Left ventricle myocardium superior (tissue), 1 donor: ENCODE results near the gene PTPRCAP. TPM values are rescaled to one million over a fixed set of nuclear protein-coding genes. Genes with fewer than 3 reads are reported as not detected.
A peak's percentile ranks its signal among the peaks of the same experiment; 100 is the strongest.
"Not testable (repeated sequence)": the region's sequence is repeated elsewhere in the genome, so short reads cannot be mapped to it uniquely, and the experiment has no call there.

Source experiments
- ATAC-seq: fragments of 200-7000 bp; cut with Tn5 transposase; one replicate; pipeline ENCODE4 v1.9.1; 2020; ENCODE audit warnings: mild to moderate bottlenecking, moderate library complexity
- DNase-seq: peaks from one replicate; pipeline ENCODE4 v3.0.0-alpha.2; 2020
- intact Hi-C: fragments of 100-400 bp; cut with micrococcal nuclease; formaldehyde crosslinking; loops from one replicate; pipeline ENCODE4 v1.11.0; 2022
- long read RNA-seq: library from polyadenylated mRNA; unstranded; transcript quantifications from one replicate; pipeline ENCODE4 v2.0.0, GENCODE V29; 2021
- total RNA-seq: library from RNA; stranded (reverse); fragmentation: NEBNext Ultra II Directional; extraction: Animal tissue kit (Norgen Biotek cat#: 25700); gene quantifications from one replicate; pipeline ENCODE4 v1.2.1, GENCODE V29; 2021
- donor health status: DM: no; HTN: yes; CAD: no; lungs with severe emphysema.

PTPRCAP gene, protein sequence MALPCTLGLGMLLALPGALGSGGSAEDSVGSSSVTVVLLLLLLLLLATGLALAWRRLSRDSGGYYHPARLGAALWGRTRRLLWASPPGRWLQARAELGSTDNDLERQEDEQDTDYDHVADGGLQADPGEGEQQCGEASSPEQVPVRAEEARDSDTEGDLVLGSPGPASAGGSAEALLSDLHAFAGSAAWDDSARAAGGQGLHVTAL
- 2.0 TPM for total RNA-seq
- long read RNA-seq, partial matches to known transcripts: 0 of 1 reads
- long read RNA-seq, other reads (novel, unspliced or antisense): 0 of 1 reads

DNA sequence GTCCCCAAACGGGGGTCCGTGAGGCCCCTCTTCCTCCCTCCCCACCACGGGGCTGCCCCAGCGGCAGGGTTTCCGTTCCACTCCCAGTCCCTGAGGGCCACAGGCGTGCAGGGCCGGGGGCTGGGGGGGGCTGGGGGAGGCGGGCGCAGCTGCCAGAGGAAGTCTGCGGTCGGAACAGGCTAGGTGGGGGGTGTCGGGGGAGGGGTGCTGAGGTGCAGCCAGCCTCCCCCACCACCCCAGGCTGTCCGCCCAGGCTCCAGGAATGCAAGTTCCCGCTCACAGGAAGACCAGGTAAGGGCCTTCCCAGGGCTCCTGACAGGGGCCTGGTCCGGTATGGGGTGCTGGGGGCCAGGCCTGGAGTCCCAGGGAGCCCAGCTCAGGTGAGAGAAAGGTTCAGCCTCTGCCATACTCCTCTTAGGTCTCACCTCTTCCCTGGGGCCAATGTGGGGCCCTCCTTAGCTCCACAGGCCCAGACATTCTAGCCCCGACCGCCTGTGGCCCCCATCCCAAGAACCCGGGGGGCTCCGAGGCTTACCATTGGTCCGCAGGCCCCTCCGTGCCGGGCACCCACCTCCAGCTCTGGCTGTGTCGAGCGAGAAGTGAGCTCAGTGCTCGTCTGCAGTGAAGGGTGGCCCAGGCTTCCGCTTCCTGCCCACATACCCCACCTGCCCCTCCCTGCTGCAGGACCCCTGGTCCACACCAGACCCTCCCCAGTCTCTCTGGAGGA is at the start of gene PTPRCAP:
Gene PTPRCAP, minus strand, starts transcription at position 601 of the 727 bp plus-strand sequence. Its CDS starts 63 bp downstream, at position 538.
- DNase-seq (no peak), ATAC-seq (peak; percentile 4)
- intact Hi-C loops: no loop called here

DNA sequence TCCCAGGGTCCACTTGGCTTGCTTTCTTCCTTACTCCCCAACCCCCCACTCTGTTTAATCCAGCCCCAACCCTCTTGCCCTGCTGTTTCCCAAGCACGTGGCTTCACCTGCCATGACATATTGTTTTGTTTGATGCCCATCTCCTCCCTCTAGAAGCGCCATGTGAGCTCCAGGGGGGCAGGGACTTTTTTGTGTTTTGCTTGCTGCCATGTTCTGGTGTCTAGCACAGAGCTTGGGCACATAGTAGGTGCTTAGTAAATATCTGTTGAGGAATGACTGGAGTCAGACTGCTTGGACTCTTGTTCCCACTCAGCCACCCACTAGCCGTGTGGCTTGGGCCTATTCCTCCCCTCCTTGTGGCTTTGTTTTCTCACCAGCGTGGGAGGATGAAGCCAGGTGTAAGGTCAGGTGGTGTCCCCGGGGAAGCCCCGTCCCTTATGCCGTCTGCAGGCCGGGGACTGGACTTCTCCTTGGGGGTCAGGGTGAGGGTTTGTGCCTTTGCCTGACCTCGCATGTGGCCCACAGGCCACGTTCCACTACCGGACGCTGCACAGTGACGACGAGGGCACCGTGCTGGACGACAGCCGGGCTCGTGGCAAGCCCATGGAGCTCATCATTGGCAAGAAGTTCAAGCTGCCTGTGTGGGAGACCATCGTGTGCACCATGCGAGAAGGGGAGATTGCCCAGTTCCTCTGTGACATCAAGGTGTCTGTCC is 49.2 kb upstream of the PTPRCAP start:
- intact Hi-C loops: no loop called here
- peak; percentile 17 for DNase-seq
- ATAC-seq: no peak

DNA sequence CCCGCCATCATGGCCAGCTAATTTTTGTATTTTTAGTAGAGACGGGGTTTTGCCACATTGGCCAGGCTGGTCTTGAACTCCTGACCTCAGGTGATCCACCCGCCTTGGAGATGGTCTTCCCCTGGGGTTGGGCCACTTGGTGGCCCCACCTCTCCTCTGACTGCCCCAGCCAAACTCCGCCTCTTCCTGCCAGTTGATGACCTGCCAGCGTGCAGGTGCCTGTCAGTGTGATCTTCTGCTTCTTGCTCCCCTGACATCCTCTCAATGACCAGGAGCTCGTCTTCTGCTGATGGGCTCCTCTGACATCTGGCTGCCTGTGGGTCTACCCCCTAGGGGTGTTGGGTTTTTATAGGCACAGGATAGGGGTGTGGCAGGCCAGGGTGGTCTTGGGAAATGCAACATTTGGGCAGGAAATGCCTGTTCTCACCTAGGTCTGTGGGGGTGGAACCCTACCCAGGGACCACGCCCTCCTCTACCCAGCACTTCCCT is 48.4 kb upstream of the PTPRCAP start:
- peak; percentile 25 for DNase-seq
- ATAC-seq, intact Hi-C loops: not testable (repeated sequence)

DNA sequence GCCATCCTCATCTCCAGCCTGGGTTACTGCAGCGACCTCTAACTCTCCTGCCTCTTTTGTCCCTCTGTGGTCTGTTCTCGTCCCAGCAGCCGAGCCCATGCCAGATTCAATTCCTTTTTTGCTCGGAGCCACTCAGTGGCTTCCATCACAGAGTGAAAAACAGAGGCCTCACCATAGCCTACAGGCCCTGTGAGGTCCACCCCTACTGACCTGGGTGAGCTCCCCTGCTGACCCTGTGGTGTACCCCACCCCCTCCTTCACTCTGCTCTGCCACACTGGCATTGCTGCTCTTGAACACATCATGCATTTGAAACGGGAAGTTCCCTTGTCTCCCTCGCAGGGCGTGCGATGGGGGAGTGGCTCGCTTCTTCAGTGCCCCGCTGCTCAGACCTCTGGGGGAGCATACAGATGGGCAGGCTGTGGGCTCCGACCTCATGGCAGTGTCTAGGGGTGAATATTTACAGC is 47.4 kb upstream of the PTPRCAP start:
- DNase-seq (no peak), ATAC-seq (no peak)
- intact Hi-C loops: no loop called here

DNA sequence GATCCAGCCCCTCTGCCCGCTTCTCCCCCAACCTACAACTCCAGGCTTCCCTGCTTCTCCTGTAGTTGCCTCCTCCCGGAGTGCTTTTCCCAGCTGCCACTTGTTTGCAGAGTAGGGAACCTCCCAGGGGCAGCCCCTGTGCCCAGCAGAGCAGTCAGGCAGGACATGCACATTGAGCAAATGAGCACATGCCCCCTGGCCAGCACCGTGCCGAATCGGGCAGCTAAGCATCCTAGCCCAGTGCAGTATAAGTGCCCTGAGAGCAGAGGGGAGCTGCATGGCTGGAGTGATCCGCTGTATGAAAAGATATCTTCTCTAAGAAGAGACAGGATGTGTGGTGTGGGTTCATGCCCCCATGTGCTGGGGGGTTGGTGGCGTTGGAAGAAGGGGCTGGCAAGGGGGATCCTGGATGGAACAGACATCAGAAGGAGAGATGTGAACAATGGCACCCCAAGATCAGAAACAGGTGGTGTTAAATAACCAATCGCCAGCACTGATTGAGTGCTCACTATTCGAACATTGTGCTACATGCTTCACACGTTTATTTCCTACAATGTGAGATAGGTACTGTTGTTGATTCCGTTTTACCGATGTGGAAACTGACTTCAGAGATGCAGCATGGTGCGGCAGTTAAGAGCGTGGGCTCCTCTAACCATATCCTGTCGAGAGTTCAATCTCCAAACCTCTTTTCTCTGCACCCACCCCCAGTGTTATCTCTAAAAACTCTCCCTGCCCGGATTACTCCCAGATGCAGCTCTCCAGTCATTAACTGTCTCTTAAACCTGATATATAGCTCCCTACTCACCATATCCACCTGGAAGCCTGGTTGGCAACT is 46.6 kb upstream of the PTPRCAP start:
- DNase-seq: no peak
- ATAC-seq: no peak
- intact Hi-C loops: no loop called here

DNA sequence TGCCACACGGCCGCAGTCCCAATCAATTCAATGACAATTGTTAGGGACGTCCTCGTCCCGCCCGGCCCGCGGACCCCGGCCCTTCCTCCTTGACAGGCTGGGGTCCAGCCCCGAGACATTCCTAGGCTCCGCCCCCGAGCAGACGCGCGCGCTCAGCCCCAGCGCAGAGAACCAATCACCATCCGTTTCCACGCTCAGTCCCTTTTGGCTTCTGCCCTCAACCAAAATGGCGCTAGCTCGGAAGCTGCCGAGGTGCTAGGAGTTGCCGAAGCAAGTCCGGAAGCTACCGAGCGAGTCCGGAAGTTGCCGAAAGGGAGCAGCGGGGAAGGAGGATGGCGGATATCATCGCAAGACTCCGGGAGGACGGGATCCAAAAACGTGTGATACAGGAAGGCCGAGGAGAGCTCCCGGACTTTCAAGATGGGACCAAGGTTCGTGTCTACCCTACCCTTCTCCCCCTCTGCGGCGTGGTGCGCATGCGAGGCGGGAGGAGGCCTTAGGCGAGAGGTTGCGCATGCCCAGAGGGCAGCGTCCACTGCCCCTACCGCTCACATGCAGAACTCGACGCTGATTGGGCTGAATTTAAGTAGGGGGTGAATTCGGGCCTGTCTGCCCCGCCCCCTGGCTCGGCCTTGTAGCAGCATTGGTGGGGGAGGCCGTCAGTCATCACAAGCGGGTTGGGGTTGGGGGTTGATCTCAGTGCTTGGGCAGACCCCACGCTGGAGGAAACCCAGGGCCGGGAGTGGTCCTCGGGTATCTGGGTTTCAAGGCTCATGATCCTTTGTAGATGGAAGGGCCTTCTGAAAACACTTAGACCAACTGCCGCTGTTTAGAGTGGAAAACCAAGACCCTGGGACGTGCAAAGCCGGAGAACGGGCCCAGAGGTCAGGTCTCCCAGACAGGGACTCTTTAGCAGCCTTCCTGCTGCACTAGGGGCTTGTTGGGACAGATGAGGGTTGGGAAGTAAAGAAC is 45.6 kb upstream of the PTPRCAP start, which contains the start of gene AIP:
Gene AIP, plus strand, starts transcription at position 200 of the 972 bp plus-strand sequence. Its CDS starts 133 bp downstream, at position 333.
- intact Hi-C loops: no loop called here
- ATAC-seq (peak; percentile 99), DNase-seq (peak; percentile 97)

DNA sequence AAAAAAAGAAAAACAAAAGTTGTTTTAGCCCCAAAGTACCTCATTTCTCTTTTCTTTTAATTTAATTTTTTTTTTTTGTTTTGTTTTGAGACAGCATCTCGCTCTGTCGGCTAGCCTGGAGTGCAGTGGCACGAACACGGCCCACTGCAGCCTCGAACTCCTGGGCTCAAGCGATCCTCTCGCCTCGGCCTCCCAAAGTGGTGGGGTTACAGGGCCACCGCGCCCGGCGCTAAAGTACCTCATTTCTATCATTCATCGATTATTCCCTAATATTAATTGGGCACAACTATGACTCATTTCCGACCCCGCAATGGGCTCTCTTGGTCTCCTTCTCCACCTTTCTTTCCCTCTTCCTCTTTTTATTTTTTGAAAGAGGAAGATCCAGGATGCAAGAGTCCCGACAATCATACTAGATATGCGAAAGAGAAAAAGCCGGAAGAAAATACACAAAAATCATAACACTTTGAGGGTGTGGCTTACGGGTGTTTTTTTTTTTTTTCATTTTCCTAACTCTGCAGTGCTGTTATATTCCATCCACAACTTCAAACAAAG is 44.9 kb upstream of the PTPRCAP start:
- no peak for DNase-seq
- intact Hi-C loops: no loop called here
- peak; percentile 8 for ATAC-seq

DNA sequence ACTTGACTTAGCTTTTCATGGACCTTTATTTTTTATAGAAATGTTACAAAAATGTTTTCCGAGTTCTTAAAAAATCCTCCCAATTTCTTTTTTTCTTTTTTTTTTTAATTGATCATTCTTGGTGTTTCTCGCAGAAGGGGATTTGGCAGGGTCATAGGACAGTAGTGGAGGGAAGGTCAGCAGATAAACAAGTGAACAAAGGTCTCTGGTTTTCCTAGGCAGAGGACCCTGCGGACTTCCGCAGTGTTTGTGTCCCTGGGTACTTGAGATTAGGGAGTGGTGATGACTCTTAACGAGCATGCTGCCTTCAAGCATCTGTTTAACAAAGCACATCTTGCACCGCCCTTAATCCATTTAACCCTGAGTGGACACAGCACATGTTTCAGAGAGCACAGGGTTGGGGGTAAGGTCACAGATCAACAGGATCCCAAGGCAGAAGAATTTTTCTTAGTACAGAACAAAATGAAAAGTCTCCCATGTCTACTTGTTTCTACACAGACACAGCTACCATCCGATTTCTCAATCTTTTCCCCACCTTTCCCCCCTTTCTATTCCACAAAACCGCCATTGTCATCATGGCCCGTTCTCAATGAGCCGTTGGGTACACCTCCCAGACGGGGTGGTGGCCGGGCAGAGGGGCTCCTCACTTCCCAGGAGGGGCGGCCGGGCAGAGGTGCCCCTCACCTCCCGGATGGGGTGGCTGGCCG is 40.0 kb upstream of the PTPRCAP start:
- intact Hi-C loops, ATAC-seq, DNase-seq: not testable (repeated sequence)

DNA sequence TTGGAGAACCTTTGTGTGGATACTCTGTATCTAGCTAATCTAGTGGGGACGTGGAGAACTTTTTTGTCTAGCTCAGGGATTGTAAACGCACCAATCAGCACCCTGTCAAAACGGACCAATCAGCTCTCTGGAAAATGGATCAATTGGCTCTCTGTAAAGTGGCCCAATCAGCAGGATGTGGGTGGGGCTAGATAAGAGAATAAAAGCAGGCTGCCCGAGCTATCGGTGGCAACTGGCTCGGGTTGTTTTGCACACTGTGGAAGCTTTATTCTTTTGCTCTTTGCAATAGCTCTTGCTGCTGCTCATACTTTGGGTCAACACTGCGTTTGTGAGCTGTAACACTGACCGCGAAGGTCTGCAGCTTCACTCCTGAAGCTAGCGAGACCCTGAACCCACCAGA is 39.2 kb upstream of the PTPRCAP start:
- intact Hi-C loops, DNase-seq: not testable (repeated sequence)

DNA sequence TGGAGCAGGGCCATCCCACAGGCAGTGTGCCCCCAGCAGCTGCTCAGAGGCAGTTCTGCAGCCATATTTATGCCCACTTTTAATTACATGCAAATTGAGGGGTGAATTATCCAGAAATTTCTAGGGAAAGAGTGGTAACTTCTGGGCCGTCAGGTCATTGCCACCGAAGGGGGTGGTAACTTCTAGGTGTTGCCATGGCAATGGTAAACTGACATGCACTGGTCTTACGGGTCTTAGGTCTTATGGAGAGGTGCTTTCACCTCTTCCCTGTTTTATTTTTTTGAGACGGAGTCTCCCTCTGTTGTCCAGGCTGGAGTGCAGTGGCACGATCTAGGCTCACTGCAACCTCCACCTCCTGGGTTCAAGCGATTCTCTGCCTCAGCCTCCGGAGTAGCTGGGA is 35.4 kb upstream of the PTPRCAP start:
- intact Hi-C loops: no loop called here
- ATAC-seq: no peak

More for the DNA sequence above, 39.2 kb upstream of the PTPRCAP start:
- not testable (repeated sequence) for ATAC-seq

DNA sequence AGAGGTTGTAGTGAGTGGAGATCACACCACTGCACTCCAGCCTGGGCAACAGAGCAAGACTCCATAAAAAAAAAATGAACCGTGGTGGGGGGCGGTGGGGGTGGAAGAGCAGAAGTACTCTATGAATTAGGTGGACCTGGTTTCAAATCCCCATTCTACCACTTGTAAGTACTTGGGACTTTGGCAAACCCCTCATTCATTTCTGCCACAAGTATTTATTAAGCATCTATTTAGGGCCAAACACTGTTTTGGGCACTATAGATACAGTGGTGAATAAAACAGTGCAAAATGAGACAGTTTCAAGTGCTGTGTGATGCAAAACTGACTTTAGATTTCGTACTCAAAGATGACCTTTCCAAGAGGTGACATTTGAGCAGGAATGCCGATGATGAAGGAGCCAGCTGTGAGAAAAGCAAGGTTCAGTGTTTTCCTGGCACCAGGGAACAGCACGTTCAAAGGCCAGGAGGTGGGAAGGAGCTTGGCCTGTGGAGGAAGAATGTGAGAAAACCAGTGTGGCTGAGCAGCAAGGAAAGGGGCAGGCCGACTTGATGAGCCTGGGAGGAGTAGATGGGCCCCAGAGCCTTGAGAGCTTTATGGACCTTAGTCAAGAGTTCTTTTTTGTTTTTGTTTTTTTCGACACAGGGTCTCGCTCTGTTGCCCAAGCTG is 33.0 kb upstream of the PTPRCAP start:
- no peak for ATAC-seq
- no peak for DNase-seq
- intact Hi-C loops: no loop called here

More for the DNA sequence above, 35.4 kb upstream of the PTPRCAP start:
- DNase-seq: no peak

DNA sequence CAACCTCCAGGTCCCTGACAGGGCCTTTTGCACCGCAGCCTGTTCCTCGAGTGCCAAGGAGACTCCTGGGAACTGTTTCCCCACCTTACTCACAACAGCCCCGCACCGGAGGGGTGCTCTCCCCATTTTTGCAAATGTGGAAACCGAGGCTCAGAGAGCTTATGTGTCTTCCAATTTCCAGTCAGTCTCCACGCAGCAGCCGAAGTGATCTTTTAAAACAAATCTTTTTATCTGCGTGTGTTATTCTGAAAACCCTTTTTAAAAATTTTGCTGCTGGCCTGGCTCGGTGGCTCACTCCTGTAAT is 32.0 kb upstream of the PTPRCAP start:
- ATAC-seq: no peak
- intact Hi-C loops: no loop called here
- no peak for DNase-seq

DNA sequence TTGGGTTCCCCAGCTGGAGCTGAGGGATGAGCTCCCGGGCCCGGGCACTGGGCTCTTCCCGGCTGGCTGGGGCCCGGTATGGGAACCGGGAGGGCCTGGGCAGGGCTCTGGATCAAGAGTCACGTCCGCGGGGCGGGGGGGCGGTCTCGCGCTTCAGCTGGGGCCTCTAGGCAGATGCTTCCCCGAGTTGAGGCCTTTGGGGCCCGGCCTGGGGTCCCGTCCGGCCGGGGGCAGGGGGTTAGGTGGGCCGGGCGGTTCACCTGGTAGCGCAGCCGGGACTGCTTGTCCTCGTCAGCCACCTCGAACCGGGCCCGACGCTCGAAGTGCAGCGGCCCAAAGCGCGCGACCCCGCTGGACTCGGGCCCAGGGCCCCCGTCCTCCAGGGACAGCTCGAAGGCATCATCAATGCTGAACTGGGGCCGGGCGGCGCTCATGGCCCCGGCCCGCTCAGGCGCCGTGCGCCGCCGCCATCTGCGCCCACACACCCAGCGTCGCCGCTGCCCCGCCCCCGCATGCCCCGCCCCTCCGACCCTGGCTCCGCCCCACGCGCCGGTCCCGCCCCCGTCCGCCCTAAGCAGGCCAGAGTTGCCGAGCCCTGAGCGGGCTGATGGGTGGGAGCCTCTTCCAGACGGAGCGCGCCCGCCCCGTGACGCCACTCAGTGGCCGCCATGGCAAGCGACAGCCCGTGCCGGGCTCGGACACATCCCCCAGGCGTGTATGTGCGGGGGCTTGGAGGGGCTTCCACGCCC is 31.5 kb upstream of the PTPRCAP start, which contains the start of gene TMEM134:
Gene TMEM134, minus strand, starts transcription at position 493 of the 749 bp plus-strand sequence. Its CDS starts 59 bp downstream, at position 434.
- ATAC-seq (peak; percentile 90), DNase-seq (peak; percentile 97)
- intact Hi-C loops: no loop called here

DNA sequence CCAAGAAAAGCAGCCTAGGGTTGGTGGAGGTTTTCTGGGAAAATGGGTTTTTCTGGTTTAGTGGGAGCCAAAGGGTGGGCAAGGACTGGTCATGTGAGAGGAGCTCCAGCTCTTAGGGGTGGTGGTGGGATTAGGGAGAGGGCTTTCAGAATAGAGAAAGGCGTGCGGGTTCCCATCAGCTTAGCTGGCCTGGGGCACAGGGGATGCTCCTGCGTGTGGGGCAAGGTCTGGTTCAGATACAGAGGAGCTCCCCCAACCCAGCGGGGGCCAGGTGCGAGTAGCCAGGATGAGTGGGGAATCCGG is 30.9 kb upstream of the PTPRCAP start:
- ATAC-seq (no peak), DNase-seq (no peak)
- intact Hi-C loops: no loop called here

DNA sequence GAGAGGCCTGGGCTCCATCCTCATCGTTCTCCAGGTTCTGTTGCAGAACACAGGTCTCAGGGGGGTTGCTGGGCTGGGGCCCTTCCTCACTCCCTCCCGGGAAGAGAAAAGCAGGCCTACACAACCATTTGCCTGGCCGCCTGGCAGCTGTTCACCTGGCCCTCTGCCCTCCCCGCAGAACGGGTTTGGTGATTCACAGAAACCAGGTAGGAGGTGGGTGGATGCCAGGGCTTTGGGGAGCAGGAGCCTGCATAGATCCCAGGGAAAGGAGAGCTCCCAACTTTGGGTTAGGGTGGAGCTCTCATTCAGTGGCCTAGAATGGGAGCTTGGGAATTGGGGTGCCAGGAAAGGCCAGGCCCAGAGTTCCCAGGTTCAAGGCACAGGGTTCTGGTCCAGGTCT is 30.6 kb upstream of the PTPRCAP start:
- ATAC-seq: no peak
- intact Hi-C loops: no loop called here
- no peak for DNase-seq
